CD4-positive, alpha-beta T cell (primary cell): ENCODE data around the gene CRKL. TPM values are rescaled to one million over a fixed set of nuclear protein-coding genes. Genes with fewer than 3 reads are reported as not detected.

ENCODE experiments used
- ATAC-seq: fragments of 200-7000 bp; cut with Tn5 transposase; one replicate; pipeline ENCODE4 v1.10.0; 2022; ENCODE audit warnings: mild to moderate bottlenecking; ENCODE audit not compliant: poor library complexity
- CTCF ChIA-PET: fragments of 350-600 bp; sonication (Branson Sonifier 250); formaldehyde crosslinking; loops from one replicate; lab custom pipeline; 2021; ENCODE audit warnings: antibody characterized with exemption, inconsistent platforms; lab: Charles Lee
- POLR2A ChIA-PET: fragments of 350-600 bp; sonication (Branson Sonifier 250); formaldehyde crosslinking; loops from one replicate; lab custom pipeline; 2021; ENCODE audit warnings: antibody characterized with exemption, inconsistent platforms; lab: Charles Lee
- DNase-seq, 14 experiments: peaks; one replicate each; pipeline ENCODE4 v3.0.0-alpha.2; 2013 to 2020; ENCODE audit warnings: mixed read lengths in 2 of 14
- H3K27ac ChIP-seq, 2 donors: one replicate each; pipeline versions ENCODE4 v1.5.1 to v1.7.0; 2013; ENCODE audit warnings: low read length in 2 of 2, low read depth in 1 of 2, mild to moderate bottlenecking in 1 of 2
- H3K27me3 ChIP-seq, 2 experiments: 1 replicate in 1 of 2; 2 replicates in 1 of 2; pipeline versions ENCODE4 v1.6.1 to v1.7.0; 2013; ENCODE audit warnings: low read length in 2 of 2, control low read depth in 1 of 2, mild to moderate bottlenecking in 1 of 2, moderate library complexity in 1 of 2; ENCODE audit not compliant: insufficient read depth in 2 of 2, control insufficient read depth in 1 of 2
- H3K36me3 ChIP-seq: one replicate; pipeline ENCODE4 v1.6.1; 2013; ENCODE audit warnings: low read length, control low read depth; ENCODE audit not compliant: insufficient read depth
- H3K4me1 ChIP-seq: one replicate; pipeline ENCODE4 v1.6.1; 2013; ENCODE audit warnings: low read length, control low read depth; ENCODE audit not compliant: insufficient read depth
- H3K4me3 ChIP-seq: one replicate; pipeline ENCODE4 v1.5.1; 2013; ENCODE audit warnings: mild to moderate bottlenecking, low read length, moderate library complexity
- H3K9me3 ChIP-seq, 2 experiments: 1 replicate in 1 of 2; 2 replicates in 1 of 2; pipeline versions ENCODE4 v1.6.1 to v1.7.0; 2013; ENCODE audit warnings: low read length in 2 of 2, mild to moderate bottlenecking in 2 of 2, control low read depth in 1 of 2, moderate library complexity in 1 of 2; ENCODE audit not compliant: control insufficient read depth in 1 of 2, insufficient read depth in 1 of 2
- H3K27ac Mint-ChIP-seq: one replicate; pipeline ENCODE4 v1.8.0; 2020; ENCODE audit warnings: mixed read lengths
- H3K27me3 Mint-ChIP-seq: one replicate; pipeline ENCODE4 v1.8.0; 2021; ENCODE audit warnings: mixed read lengths
- H3K36me3 Mint-ChIP-seq: one replicate; pipeline ENCODE4 v1.8.0; 2021; ENCODE audit warnings: low read depth, mixed read lengths
- H3K4me1 Mint-ChIP-seq: one replicate; pipeline ENCODE4 v1.8.0; 2021; ENCODE audit warnings: low read depth, mixed read lengths
- H3K4me3 Mint-ChIP-seq: one replicate; pipeline ENCODE4 v1.8.0; 2020; ENCODE audit warnings: mild to moderate bottlenecking, mixed read lengths
- H3K9me3 Mint-ChIP-seq: one replicate; pipeline ENCODE4 v1.8.0; 2020; ENCODE audit warnings: mixed read lengths
- intact Hi-C, 2 experiments: fragments of 100-400 bp; cut with DNase I in 1 of 2; cut with micrococcal nuclease in 1 of 2; formaldehyde crosslinking; loops; one replicate each; pipeline versions ENCODE4 v1.15.1 to v1.9.0; 2023 to 2025; cut with DNase I, micrococcal nuclease
- total RNA-seq, 174 experiments: library from RNA in 2 of 174; stranded (reverse) in 2 of 174; gene quantifications; one replicate each; pipeline ENCODE4 v1.2.3 and lab custom pipeline; 2021 to 2026
- TF ChIP-seq, protein P1 (sequence below): fragments of 200-600 bp; IDR thresholded peaks from one replicate; pipeline ENCODE4 v1.8.0; 2022; ENCODE audit warnings: antibody characterized with exemption, mild to moderate bottlenecking

The CRKL gene
- total RNA-seq, 2 experiments from 2014 or later: 41.9 to 43.5 TPM

DNA sequence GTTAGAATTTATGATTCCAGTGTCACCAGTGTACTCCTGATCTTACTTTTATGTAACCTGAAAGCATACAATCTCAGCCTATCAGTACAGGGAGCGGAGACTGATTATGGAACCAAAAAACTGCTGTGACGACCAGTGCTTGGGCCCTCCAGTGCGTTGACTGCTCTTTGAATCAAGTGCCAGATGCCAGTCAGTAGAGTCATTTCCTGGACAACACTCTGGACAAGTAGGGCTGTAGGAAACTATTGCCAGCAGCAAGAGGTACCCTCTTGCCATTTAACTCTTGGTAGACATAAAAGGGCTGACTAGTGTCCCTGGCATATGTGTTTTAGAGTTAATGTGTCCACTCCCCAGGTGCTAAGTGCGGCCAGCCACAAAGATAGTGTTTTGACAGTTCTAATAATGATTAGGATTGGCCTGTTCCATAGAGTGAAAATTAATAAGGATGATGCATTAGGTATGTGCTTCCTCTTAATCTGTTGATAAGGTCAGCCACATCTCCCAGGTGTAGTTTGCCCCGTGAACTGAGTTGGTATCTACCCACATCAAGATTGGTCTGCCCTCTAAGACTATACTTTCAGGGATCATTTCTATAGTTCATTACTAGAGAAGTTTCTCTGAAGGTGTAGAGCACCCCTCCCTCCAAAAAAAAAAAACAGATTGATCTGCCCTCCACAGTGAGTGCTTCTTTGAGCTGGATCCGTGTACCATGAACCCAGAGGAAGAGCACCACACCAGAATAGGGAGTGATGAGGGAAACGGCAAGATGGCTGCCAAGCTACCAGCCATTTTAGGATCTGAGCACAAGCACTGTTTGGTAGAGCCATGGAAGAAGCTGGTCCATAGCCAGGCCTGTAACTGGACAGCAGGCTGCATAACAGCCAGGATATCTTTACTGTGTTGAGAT, 29.1 kb downstream of the CRKL start:
- Mint-ChIP-seq H3K36me3 (peaks cover 80% of the 10 kb centered on the region), H3K27me3 (no peaks in the 10 kb centered on the region), H3K9me3 (no peaks in the 10 kb centered on the region), H3K4me1 (peaks cover 69% of the 10 kb centered on the region), H3K4me3 (no peak overlapping the region), H3K27ac (peak overlapping the region; percentile 52)
- DNase-seq (no peak), ATAC-seq (no peak)
- TF ChIP-seq, protein P1, sequence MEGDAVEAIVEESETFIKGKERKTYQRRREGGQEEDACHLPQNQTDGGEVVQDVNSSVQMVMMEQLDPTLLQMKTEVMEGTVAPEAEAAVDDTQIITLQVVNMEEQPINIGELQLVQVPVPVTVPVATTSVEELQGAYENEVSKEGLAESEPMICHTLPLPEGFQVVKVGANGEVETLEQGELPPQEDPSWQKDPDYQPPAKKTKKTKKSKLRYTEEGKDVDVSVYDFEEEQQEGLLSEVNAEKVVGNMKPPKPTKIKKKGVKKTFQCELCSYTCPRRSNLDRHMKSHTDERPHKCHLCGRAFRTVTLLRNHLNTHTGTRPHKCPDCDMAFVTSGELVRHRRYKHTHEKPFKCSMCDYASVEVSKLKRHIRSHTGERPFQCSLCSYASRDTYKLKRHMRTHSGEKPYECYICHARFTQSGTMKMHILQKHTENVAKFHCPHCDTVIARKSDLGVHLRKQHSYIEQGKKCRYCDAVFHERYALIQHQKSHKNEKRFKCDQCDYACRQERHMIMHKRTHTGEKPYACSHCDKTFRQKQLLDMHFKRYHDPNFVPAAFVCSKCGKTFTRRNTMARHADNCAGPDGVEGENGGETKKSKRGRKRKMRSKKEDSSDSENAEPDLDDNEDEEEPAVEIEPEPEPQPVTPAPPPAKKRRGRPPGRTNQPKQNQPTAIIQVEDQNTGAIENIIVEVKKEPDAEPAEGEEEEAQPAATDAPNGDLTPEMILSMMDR: no peak
- Histone ChIP-seq H3K27me3 (no peaks in the 10 kb centered on the region), H3K4me1 (peaks cover 50% of the 10 kb centered on the region), H3K36me3 (peaks cover 40% of the 10 kb centered on the region), H3K9me3 (no peaks in the 10 kb centered on the region), H3K4me3 (no peak overlapping the region), H3K27ac (no peak overlapping the region)
- intact Hi-C loops: no loop called here
- ChIA-PET POLR2A (interaction anchor here (0.6 kb wide), 1 partner anchor 127 kb away, joined by 3 read pairs; no protein-coding TSS in a partner anchor), CTCF (interaction anchor here (1.0 kb wide), 1 partner anchor 30 kb away, joined by 3 read pairs; no protein-coding TSS in a partner anchor)

DNA sequence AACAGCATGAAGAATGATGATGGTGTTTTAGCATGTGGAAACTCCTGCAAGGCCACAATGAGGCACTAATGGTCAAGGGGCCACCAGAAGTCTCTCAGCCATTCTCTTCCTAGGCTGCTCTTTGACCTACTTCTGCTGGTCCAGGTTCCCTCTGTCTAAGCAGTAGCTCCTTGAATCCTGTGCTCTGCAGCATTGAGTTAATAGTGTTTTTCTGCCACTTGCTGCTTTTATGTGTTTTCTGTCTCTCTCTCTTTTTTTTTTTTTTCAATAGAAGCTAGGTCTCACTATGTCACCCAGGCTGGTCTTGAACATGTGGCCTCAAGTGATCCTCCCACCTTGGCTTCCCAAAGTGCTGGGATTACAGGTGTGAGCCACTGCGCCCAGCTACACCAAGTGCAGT, 29.8 kb downstream of the CRKL start:
- intact Hi-C loops: no loop called here
- Histone ChIP-seq H3K27me3 (no peaks in the 10 kb centered on the region), H3K4me3 (no peak overlapping the region), H3K27ac (no peak overlapping the region), H3K36me3 (peaks cover 45% of the 10 kb centered on the region), H3K4me1 (peaks cover 46% of the 10 kb centered on the region), H3K9me3 (no peaks in the 10 kb centered on the region)
- H3K36me3 Mint-ChIP-seq: peaks cover 83% of the 10 kb centered on the region
- ATAC-seq: no peak
- CTCF ChIA-PET: interaction anchor here (1.0 kb wide), 1 partner anchor 30 kb away, joined by 3 read pairs; no protein-coding TSS in a partner anchor
- H3K4me1 Mint-ChIP-seq: peaks cover 64% of the 10 kb centered on the region
- no peak overlapping the region for H3K27ac Mint-ChIP-seq
- H3K9me3 Mint-ChIP-seq: no peaks in the 10 kb centered on the region
- DNase-seq: no peak
- TF ChIP-seq, protein P1: no peak
- POLR2A ChIA-PET: no interaction called here
- no peak overlapping the region for H3K4me3 Mint-ChIP-seq
- H3K27me3 Mint-ChIP-seq: no peaks in the 10 kb centered on the region

DNA sequence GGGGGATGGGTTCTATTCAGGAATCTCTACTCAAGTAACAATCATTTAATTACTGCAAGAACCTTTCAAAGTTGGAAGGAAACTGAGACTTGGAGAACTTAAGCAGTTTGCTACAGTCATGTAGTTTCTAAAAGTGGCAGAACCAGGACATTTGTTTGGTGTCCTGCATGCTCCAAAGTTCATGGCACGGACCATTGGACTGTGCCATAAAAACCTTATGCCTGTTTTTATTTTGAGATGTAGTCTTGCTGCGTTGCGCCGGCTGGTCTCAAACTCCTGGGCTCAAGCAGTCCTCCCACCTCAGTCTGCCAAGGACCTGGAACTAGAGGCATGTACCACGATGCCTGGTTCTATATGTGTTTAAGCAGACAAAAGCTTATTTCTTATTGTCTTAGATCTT, 31.2 kb downstream of the CRKL start:
- no peaks in the 10 kb centered on the region for H3K9me3 ChIP-seq
- H3K4me1 ChIP-seq: peaks cover 39% of the 10 kb centered on the region
- ChIA-PET CTCF (interaction anchor here (0.5 kb wide), 1 partner anchor 25 kb away, joined by 3 read pairs; no protein-coding TSS in a partner anchor), POLR2A (no interaction called here)
- Mint-ChIP-seq H3K27me3 (no peaks in the 10 kb centered on the region), H3K9me3 (no peaks in the 10 kb centered on the region), H3K27ac (peak overlapping the region; percentile 59), H3K4me3 (no peak overlapping the region), H3K4me1 (peaks cover 49% of the 10 kb centered on the region), H3K36me3 (peaks cover 81% of the 10 kb centered on the region)
- ATAC-seq: no peak
- no peak for DNase-seq
- TF ChIP-seq, protein P1: no peak
- peaks cover 52% of the 10 kb centered on the region for H3K36me3 ChIP-seq
- H3K27ac ChIP-seq: no peak overlapping the region
- no peaks in the 10 kb centered on the region for H3K27me3 ChIP-seq
- H3K4me3 ChIP-seq: no peak overlapping the region
- intact Hi-C loops: no loop called here
